NCI-H2107 treated with DMSO at 0.1 percent for 48 hours (cell line): ENCODE data around the gene ZNF275.
"Not testable (repeated sequence)": the region's sequence is repeated elsewhere in the genome, so short reads cannot be mapped to it uniquely, and the experiment has no call there.

ENCODE experiments used
- DNase-seq: peaks from one replicate; lab custom pipeline; 2025; ENCODE audit not compliant: unreplicated experiment; lab: John Stamatoyannopoulos, UW

Gene ZNF275

DNA sequence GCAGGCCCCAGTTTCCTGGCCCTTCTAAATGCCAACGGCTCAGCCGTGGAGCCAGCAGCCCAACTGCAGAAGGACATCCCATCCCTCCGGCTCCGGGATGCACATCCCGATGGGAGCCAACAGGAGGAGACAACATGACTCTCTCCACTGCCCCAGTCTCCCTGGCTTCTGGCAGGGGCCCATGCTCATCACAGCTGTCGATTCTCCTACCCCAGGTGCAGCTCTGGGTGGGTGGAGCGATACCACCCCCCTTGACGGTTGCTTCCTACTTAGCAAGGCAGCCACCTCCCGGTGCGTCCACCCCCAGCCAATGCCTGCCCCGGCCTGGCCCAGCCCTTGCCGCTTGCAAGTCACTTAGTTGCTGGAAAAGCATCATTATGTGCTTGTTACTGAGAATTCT lies 19.5 kb downstream of the ZNF275 start:
- DNase-seq = peak; percentile 76

DNA sequence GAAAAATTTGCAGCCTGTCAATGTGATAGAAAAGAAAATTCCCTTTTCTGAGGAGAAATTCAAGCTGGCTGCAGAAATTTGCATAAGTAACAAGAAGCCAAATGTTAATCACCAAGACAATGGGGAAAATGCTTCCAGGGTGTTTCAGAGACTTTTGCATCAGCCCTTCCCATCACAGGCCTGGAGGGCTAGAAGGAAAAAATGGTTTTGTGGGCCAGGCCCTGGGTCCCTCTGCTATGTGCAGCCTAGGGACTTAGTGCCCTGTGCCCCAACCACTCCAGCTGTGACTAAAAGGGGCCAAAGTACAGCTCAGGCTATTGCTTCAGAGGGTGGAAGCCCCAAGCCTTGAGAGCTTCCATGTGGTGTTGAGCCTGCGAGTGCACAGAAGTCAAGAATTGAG lies 23.9 kb downstream of the ZNF275 start:
- DNase-seq = no peak

DNA sequence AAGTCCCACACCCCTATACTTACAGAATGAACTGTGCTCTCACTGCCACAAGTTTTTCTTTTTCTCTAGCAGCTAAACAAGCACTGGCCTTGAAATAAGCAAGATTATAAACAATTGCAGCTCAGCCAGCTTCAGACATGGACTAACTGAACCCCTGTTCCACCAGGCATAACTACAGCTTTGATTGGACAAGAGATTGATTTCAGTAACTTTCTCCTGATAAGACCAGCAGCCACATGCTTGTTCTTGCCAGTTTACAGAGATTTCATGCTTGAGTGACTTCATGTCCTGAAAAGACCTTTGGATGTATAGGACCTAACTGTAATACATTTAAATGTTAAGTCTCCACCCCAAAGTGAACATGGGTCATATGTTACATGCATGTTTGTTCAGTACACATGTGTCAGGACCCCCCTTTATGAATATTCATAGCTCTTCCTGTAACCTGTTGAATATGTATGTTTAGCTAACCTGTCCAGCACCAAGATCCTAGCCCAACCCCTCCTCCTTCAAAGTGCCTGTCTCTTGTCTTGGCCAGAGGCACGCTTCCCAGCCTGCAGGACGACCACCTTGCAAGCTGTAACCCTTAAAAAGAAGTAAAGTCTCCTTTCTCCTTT lies 27.9 kb downstream of the ZNF275 start:
- no peak for DNase-seq

DNA sequence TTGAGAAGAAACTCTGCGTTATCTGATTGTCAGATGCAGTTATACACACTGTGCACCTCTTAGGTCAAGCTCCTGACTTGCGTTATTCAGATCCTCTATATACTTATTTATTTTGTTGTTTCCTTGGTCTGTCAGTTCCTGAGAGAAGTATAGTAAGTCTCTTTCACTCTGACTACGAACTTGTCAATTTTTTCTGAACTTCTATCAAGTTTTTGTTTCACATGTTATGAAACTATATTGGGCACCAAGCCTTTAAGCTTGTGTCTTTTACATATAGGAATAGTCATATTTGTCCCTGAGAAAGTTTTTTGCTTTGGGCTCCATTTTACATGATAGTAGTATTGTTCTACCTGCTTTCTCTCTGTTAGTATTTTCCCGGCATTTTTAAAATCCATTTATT lies 31.7 kb downstream of the ZNF275 start:
- no peak for DNase-seq

DNA sequence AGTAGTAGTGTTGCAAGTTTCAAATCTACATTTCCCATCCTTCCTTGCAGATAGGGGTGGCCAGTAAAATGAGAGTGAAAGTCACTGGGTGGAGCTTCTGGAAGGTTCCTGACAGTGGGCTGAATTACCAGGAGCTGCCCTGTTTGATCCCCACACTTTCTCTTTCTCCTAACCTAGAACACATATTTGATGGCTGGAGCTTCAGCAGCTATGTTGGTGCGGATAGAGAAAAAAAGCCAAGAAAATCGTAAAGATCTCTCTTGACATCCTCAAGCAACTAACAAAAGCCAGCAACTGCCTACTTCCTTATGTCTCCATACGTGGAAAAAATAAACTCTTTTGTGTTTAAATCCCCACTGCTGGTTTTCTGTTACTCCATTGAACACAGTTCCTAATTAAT lies 32.2 kb downstream of the ZNF275 start:
- no peak for DNase-seq

DNA sequence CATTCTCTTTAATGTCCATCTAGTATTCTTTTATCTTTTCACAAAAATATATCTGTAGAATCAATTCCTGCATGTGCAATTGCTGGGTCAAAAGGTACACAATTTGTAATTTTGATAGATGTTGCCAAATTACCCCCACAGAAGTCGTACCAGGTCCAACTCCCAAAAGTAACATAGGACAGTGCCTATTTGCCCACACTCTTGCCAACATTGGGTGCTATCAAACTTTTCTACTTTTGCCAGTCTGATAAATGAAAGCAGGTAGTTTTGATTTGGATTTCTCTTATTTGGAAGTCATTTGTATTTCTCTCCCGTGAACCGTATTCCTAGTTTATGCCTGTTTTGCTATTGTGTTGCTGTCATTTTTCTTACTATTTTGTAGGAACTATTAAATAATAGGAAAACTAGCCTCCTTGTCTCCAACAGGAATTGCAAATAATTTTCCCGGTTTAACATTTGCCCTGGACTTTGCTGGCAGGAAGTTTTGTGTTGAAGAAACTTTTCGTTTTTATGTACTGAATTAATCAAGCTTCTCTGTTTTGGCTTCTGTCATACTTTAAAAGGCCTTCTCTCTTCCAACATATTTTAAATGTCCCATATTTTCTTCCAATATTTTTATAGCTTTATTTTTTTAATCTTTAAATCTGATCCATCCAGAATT lies 33.1 kb downstream of the ZNF275 start:
- DNase-seq = no peak

DNA sequence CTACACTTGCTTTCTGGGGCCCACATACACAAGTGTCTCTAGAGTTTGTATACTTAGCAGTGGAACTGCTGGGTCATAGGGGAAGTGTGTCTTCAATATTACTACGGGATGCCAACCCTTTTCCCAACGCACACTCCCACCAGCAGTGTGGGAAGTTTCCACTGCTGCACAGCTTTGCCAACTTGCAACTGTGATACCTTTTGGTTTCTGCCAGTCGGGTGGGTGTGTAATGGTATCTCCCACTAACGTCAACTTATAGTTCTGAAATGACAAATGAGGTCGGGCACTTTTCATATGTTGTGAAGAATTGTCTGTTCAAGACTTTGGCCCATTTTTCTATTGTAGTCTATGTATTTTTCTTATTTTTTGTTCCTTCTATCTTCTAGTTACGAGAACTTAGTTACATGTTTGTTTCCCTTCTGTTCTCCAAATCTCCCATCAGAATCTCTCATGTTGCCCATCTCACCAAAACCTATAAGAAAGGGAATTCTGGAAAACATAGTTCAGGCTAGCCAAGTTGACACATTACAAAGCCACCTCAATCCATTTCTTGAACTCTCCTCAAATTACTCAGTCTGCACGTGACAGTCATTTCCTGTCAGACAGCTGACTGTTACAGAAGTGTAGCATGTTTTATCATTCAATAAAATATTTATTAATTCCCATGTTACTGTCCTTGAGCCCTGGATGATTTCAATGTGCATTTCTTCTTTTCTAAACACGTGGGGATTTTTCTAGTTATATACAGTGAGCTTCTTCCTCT lies 36.5 kb downstream of the ZNF275 start:
- DNase-seq = no peak

DNA sequence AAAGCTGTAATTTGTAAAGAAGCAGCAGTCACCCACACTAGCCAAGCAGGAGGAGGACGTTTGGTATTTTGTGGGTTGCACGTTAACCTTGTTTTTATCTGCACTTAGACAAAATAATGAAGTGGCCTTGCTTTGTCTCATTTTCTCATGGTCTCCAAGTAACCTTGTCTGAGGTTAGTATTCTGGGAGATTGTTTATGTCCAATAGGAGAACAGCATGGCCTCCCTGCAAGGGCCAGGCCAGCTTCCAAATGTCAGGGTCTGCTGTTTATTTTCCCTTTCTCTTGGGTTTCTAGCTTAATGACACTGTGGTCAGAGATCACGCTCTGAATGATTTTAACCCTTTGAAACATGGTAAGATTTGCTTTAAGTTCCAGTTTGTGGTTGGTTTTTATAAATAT lies 37.3 kb downstream of the ZNF275 start:
- DNase-seq = no peak

DNA sequence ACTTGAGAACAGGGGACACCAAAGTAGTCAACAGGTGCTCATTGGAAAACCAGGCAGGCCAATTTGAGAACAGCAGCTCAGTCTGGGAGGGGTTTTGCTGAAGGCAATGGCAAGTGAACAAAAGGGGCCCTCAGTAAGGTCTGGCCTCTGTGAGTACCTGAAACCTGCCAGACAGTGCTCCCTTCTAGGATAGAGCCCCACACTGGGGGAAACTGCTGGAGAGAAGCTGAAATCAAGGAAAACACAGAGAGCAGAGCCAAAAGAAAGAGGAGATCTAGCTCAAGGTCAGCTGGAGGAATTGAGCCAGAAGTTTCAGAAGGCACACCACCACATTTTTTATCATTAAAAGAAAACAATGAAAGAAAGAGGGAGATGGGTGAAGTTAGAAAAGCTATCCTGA lies 39.0 kb downstream of the ZNF275 start:
- DNase-seq = peak; percentile 73

DNA sequence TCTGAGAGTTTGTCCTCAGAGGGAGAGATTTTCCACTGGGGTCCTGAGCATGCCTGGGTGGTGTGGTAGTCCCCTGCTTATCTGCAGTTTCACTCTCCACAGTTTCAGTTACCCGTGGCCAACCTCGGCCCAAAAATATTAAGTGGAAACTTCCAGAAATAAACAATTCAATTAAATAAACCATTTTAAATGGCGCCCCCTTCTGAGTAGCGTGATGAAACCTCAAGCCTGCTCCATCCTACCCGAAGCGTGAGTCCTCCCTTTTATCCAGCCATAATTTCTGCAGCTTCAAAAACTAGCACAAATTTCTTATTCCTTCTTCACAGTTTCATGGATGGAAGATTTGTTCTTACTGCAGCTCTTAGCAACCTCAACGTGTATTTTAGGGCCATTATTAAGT lies 40.5 kb downstream of the ZNF275 start:
- DNase-seq = no peak

DNA sequence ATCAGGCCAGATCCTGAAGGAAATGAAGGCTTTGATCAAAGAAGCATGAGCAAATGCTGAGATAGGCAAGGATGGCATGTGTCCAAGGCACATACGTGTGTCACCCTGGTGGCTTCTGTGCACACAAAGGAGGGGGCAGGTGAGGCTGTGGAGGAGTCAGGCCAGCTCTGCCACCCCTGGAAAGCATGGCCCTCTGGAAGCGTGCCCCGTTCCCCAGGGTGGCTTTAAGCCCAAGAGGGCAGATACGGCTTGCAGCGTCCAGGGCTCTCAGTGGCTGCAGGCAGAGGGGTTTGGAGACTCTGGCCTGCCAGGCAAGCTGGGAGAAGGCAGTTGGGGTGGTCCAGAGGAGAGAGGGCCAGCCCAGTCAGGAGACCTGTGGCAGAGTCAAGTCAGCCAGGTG lies 41.6 kb downstream of the ZNF275 start:
- DNase-seq = no peak

DNA sequence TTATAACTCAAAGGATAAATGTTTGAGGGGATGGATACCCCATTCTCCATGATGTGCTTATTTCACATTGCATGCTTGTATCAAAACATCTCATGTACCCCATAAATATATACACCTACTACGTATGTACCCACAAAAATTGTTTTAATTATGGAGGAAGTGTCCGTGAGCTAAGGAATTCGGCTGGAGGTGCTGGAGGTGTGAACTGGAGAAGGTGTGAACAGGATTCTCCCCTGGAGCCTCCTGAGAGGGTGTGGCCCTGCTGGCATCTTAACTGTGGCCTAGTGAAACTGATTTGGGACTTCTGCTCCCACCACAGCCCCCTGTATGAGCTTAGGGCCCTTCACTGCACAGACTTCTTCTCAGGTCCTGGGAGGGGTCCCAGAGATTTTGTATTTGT lies 43.8 kb downstream of the ZNF275 start:
- no peak for DNase-seq

DNA sequence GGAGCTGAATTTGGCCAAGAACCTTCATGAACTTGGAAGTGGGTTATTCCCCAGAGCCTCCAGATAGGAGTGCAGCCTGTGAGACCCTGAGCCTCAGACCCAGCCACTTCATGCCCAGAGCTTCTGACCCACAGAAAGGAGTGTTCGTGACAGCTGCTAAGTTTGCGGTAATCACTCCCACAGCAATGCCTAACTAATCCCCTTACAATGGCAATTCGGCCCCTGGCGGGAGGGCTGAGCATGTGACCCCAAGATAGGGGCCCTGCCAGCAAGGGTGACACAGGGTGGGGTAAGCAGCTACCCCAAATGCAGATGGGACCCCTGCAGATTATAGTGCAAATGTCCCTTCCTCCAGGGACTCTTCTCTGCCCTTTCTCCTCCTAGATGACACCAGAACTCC lies 44.7 kb downstream of the ZNF275 start:
- no peak for DNase-seq

DNA sequence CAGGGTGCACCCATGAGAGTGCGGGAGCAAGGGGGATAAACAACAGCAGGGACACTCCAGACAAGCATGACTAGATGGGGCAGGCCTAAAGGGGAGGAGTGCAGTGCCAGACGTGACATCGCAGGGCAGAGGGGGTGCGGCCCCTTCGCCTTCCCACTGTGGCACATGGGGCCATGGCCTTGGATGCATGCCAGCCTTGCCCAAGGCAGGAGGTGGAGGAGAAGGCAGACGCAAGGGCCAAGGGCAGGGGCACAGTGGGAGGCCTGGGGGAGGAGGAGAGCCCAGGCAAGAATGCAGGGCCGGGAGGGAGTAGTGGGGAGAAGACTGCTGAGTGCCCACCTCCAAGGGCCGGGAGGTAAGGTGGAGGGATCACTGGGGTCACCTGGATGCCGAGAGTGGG lies 45.6 kb downstream of the ZNF275 start:
- no peak for DNase-seq

DNA sequence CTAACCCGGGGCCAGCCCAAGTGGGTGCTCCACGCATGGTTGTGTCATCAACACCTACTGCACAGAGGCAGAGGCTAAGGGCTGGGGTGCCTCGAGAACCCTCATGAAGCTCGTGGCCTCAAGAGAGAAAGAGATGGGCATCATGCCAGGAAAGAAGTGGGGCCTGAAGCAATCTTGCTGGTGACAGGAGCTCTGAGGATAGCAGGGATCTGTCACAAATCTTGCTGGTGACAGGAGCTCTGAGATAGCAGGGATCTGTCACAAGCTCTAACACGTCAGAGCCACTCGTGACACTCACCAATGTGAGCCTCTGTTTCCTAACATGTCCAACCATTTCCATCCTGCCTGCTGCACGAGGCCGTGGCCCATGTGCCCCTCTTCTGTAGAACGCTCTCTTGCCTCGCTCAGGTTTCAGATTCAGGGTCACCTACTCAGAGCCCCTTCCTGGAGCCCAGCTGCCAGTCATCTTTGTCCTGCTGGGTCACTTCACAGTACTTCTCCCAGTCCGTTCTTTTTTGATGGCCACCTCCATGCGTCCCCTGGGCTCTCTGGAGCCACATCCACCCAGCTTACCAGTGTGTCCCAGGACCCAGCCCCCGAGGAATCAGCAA lies 46.1 kb downstream of the ZNF275 start:
- peak; percentile 21 for DNase-seq

DNA sequence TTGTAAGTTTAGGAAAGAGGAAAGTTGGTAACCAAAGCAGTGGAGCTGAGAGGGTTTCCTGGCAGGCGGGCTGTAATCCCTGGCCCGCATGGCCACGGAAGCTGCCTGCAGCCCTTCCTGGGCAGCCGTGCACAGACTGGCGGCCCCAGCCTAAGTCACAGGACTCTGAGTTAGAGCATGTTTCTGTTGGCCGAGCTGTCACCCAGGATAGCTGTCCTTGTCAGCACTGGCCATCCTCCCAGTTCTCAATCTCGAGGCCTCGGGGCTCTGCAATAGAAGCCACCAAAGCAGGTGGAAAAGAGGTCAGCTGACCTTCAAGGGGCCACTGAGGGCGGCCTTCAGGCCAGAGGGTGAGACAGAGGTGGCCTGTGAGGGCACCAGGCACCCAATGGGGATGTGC lies 46.7 kb downstream of the ZNF275 start:
- no peak for DNase-seq

DNA sequence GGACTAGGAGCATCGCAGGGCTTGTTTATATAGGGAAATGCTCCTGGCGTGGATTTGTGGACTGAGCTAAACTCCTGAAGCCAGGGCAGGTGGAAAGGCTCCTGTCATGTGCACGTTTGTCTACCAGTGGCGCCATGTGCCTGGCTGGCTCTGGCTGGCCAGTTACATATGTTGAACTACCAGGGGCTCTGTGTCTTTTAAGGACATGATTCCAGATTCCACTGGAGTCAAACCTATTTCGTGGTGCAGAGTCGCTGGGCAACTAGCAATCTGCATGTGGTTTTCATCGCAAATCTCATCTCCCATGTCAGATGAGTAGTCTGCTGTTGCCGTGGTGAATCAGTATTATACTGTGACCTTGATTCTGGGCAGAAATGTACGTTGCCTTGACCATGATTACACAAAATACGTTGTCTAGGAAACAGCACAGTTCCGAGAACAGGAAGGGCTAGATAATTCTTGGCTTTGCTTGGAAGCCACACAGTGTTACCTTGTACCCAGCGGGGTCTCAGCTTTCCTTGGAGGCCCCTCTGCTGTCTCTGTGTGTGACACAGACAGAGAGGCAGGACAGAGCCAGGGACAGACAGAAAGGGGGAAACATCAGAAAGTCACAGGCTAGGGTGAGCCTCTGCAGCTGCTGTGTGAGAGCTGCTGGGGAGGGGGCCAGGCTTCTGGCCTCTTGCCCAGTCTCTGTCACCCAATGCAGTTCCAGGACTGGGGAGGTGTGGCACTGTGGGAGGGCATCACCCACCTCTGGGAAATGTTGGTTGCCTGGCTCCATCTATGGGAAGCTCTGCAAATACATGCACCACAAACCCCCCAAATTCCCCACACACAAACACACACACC lies 48.0 kb downstream of the ZNF275 start:
- DNase-seq = peak; percentile 75

DNA sequence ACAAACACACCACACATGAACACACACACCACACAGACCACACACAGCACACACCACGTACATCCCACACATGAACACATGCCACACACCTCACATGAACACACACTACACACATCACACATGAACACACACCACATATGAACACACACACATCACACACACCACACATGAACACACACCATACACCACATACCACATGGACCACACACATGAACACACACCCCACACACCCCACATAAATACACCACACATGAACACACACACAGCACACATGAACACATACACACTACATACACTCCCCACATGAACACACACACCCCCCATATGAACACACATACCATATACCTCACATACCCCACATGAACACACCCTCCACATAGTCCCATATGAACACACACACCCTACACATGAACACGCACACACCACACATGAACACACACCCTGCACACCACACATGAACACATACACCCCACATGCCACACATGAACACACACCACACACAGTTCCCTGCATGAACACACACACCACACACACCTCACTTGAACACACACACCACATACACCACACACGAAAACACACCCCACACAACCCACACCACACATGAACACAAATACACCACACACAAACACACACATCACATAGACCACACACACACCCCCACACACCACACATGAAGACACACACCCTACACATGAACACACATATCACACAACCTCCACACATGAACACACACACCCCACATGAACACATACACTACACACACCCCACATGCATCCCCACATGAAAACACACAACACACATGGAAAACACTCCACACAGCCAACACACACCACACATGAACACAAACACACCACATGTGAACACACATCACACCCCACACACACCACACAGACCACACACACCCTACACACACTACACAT lies 48.9 kb downstream of the ZNF275 start:
- DNase-seq = no peak

DNA sequence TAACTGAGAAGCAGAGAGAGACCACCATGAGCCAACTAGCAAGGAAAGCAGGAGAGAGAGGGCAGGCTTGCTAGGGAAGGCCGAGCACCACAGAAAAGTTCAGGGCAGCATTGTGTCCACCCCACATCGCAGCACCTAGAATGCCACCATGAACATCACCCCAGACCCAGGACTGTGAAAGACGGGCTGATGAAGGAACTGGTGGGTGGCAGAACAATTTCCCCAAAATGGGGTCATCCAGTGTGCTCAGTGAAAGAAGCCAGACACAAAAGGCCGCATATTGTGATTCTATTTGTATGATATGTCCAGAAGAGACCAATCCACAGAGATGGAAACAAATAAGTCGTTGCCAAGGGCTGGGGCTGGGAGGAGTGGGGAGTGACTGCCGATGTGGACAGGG lies 50.4 kb downstream of the ZNF275 start:
- no peak for DNase-seq

DNA sequence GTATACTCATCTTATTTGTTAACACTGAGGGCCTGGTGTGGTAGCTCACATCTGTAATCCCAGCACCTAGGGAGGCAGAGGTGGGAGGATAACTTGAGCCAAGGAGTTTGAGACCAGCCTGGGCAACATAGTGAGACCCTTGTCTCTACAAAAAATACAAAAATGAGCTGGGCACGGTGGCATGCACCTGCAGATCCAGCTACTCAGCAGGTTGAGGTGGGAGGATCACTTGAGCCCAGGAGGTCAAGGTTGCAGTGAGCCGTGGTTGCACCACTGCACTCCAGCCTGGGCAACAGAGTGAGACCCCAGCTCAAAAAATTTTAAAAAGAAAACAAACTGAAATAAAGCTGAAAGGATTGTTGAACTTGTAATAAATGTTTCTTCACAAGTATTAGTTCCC lies 51.0 kb downstream of the ZNF275 start:
- DNase-seq = not testable (repeated sequence)
